HepG2 (cell line): Measurements from ENCODE around the gene OR4E1. TPM values are rescaled to one million over a fixed set of nuclear protein-coding genes. Genes with fewer than 3 reads are reported as not detected.

Source experiments
- ATAC-seq: fragments of 200-7000 bp; cut with Tn5 transposase; 3 replicates; pipeline ENCODE4 v1.9.1; 2020; ENCODE audit warnings: mild to moderate bottlenecking, moderate library complexity
- BruUV-seq: library from RNA; stranded (reverse); fragments of 400-500 nt; replicated peaks from 2 replicates; lab custom pipeline; 2021; lab: Mats Ljungman, UMichigan
- CTCF ChIA-PET: fragments of 300-600 bp; formaldehyde crosslinking; extraction: SDS; loops from one replicate; lab custom pipeline; 2021; ENCODE audit warnings: low total read pairs, inconsistent platforms, low intra/inter-chr PET ratio; lab: Yijun Ruan, JAX
- POLR2A ChIA-PET: fragments of 350-600 bp; sonication (Branson Sonifier 250); formaldehyde crosslinking; loops from one replicate; lab custom pipeline; 2020; ENCODE audit warnings: antibody characterized with exemption, inconsistent platforms; lab: Yijun Ruan, JAX
- DNase-seq: peaks from one replicate; pipeline ENCODE4 v3.0.0-alpha.2; 2015; ENCODE audit warnings: low spot score
- FAIRE-seq: peaks from 3 replicates; lab custom pipeline; 2011; peaks lifted over from hg19 to GRCh38; lab: Jason Lieb, UNC
- H2AFZ ChIP-seq: one replicate; pipeline ENCODE4 v1.6.1; 2011; ENCODE audit warnings: low read length, inconsistent platforms
- H3K27ac ChIP-seq: fragments of 300-600 bp; 3 replicates; pipeline ENCODE4 v1.8.0; 2011; ENCODE audit warnings: mixed run types, mild to moderate bottlenecking, mixed read lengths, low read length, inconsistent platforms; ENCODE audit not compliant: insufficient read depth; ENCODE audit errors: extremely low read length
- H3K27me3 ChIP-seq, 2 experiments: fragments of 200-600 bp in 1 of 2; 2 replicates in 1 of 2; 3 replicates in 1 of 2; pipeline versions ENCODE4 v1.6.0 to v1.8.0; 2011; ENCODE audit warnings: low read length in 2 of 2, mild to moderate bottlenecking in 2 of 2, moderate library complexity in 2 of 2, inconsistent platforms in 1 of 2; ENCODE audit not compliant: insufficient read depth in 2 of 2, control insufficient read depth in 1 of 2
- H3K36me3 ChIP-seq, 2 experiments: fragments of 200-600 bp in 1 of 2; replicated peaks in 1 of 2; 2 replicates in 1 of 2; 3 replicates in 1 of 2; pipeline versions ENCODE4 v1.5.1 to v1.8.0; 2011; ENCODE audit warnings: low read length in 2 of 2, inconsistent platforms in 1 of 2; ENCODE audit not compliant: insufficient read depth in 2 of 2, control insufficient read depth in 1 of 2
- H3K4me1 ChIP-seq: 2 replicates; pipeline ENCODE4 v1.5.1; 2012; ENCODE audit warnings: low read length, inconsistent platforms; ENCODE audit not compliant: insufficient read depth
- H3K4me2 ChIP-seq: 2 replicates; pipeline ENCODE4 v1.6.0; 2011; ENCODE audit warnings: low read depth, low read length, inconsistent platforms
- H3K4me3 ChIP-seq, 3 experiments: fragments of 200-600 bp in 1 of 3; sonication (generic), shearing (Covaris generic) in 1 of 3; replicated peaks in 1 of 3; 2 replicates each; pipeline ENCODE4 v1.5.1; 2011 to 2016; ENCODE audit warnings: low read length in 3 of 3, inconsistent platforms in 2 of 3, low read depth in 2 of 3, mild to moderate bottlenecking in 2 of 3, control low read depth in 1 of 3, mixed read lengths in 1 of 3; ENCODE audit not compliant: insufficient read depth in 1 of 3
- H3K79me2 ChIP-seq: one replicate; pipeline ENCODE4 v1.6.1; 2011; ENCODE audit warnings: low read length, inconsistent platforms; ENCODE audit not compliant: insufficient read depth
- H3K9ac ChIP-seq: 2 replicates; pipeline ENCODE4 v1.6.0; 2011; ENCODE audit warnings: mild to moderate bottlenecking, low read depth, low read length, inconsistent platforms; ENCODE audit not compliant: insufficient read depth
- H3K9me3 ChIP-seq: 2 replicates; pipeline ENCODE4 v1.5.1; 2012; ENCODE audit warnings: mild to moderate bottlenecking, low read length
- H4K20me1 ChIP-seq: 2 replicates; pipeline ENCODE4 v1.6.0; 2011; ENCODE audit warnings: inconsistent platforms, mild to moderate bottlenecking, low read length, moderate library complexity; ENCODE audit not compliant: insufficient read depth
- FOXA1 ChIP-seq, 2 experiments: fragments of 450-650 bp in 1 of 2; sonication (generic) in 1 of 2; formaldehyde crosslinking in 1 of 2; IDR thresholded peaks; 2 replicates each; pipeline versions ENCODE4 v1.4.0 to v1.6.1; 2016 to 2020; ENCODE audit warnings: missing genetic modification reagents in 1 of 2
- FOXA3 ChIP-seq: IDR thresholded peaks from 2 replicates; pipeline ENCODE4 v1.6.1; 2016; ENCODE audit warnings: missing genetic modification reagents, missing compliant biosample characterization
- ZNF17 ChIP-seq: sonication (generic); formaldehyde crosslinking; IDR thresholded peaks from 2 replicates; pipeline ENCODE4 v1.5.0; 2020; ENCODE audit warnings: mild to moderate bottlenecking, missing genetic modification reagents
- ZNF367 ChIP-seq: sonication (generic); formaldehyde crosslinking; IDR thresholded peaks from 2 replicates; pipeline ENCODE4 v1.4.0; 2020; ENCODE audit warnings: missing genetic modification reagents, borderline replicate concordance
- WGBS: methylation state at CpG from one replicate; pipeline ENCODE4 v1.1.6; 2017; ENCODE audit warnings: low lambda C conversion rate; 5-methylcytosine and 5-hydroxymethylcytosine counted together
- in situ Hi-C: cut with HindIII; loops from 2 replicates; pipeline ENCODE4 v1.10.0; 2017; ENCODE audit warnings: low pct_unique_long_range_greater_than_20kb; ENCODE audit not compliant: extremely low pct_ligation_motif_present
- intact Hi-C: fragments of 100-400 bp; cut with micrococcal nuclease; formaldehyde crosslinking; loops from one replicate; pipeline ENCODE4 v1.10.0; 2022; ENCODE audit not compliant: unreplicated experiment
- polyA plus RNA-seq, 8 experiments: library from polyadenylated mRNA; depleted of rRNA in 3 of 8; stranded (reverse) in 7 of 8; unstranded in 1 of 8; fragments of >200 nt; fragmentation: Illumina TruSeq in 4 of 8; extraction: Trizol in 4 of 8; gene quantifications; 2 replicates each; pipeline versions ENCODE4 v1.2.1 to v1.2.3, GENCODE V29; 2011 to 2016; ENCODE audit warnings: low read depth in 4 of 8, missing spikeins in 1 of 8, mixed read lengths in 1 of 8; ENCODE audit not compliant: insufficient read depth in 1 of 8
- total RNA-seq, 5 experiments: library from RNA; depleted of rRNA; stranded (reverse); fragments of >200 nt; fragmentation: Illumina TruSeq; extraction: Trizol; gene quantifications; 2 replicates each; pipeline ENCODE4 v1.2.3, GENCODE V29; 2016; ENCODE audit warnings: low read depth in 1 of 5
- TF ChIP-seq, protein P1 (sequence below), 2 experiments: sonication (generic) in 1 of 2; formaldehyde crosslinking in 1 of 2; IDR thresholded peaks; 2 replicates each; pipeline versions ENCODE4 v1.5.1 to v1.6.1; 2011 to 2020; ENCODE audit warnings: borderline replicate concordance in 1 of 2, low read depth in 1 of 2, low read length in 1 of 2, mild to moderate bottlenecking in 1 of 2, missing genetic modification reagents in 1 of 2, moderate library complexity in 1 of 2

The OR4E1 gene
- total and polyA plus RNA-seq, 2 of the 13 experiments (the other 11 are each of a cell fraction or from before 2014, with no cell fraction given), result not detected

DNA sequence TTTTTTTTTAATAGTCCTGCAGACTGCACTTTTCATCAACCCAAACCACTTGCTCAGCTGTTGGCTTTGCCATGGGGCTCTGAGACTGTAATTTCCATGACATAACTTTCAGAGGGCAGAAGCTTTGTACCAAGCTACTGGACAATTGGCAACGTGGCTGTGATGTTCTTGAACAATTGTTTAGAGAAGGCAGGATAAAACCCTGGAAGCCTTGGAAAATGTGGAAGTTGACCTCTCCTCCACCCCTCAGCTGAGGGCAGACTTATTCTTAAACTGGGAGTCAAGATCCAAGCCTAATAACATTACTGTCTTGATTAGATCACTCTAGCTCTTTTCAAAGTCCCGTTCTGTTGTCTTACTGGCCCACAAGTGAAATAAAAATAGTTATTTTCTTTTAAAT, 2.2 kb downstream of the OR4E1 start:
- no TSS peak for BruUV-seq
- H3K4me3 ChIP-seq, result no peak overlapping the region
- in situ Hi-C loops, result no loop called here
- CTCF ChIA-PET, result no interaction called here
- TF ChIP-seq ZNF367 (CRISPR knock-in tag), result no peak
- TF ChIP-seq, protein P1, sequence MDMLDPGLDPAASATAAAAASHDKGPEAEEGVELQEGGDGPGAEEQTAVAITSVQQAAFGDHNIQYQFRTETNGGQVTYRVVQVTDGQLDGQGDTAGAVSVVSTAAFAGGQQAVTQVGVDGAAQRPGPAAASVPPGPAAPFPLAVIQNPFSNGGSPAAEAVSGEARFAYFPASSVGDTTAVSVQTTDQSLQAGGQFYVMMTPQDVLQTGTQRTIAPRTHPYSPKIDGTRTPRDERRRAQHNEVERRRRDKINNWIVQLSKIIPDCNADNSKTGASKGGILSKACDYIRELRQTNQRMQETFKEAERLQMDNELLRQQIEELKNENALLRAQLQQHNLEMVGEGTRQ (IDR thresholded peaks at IDR 0.05; ENCODE audit: low read depth, low read length), result no peak
- TF ChIP-seq, protein P1 (CRISPR knock-in tag; IDR thresholded peaks at IDR 0.05; ENCODE audit: borderline replicate concordance), result no peak
- peaks cover 5% of the 10 kb centered on the region; the same call in 1 of the 2 replicates for H3K4me1 ChIP-seq
- no peaks in the 10 kb centered on the region for H4K20me1 ChIP-seq
- peaks cover 18% of the 10 kb centered on the region for H3K9me3 ChIP-seq
- DNase-seq (no peak), ATAC-seq (no peak), FAIRE-seq (no peak)
- POLR2A ChIA-PET, result no interaction called here
- no peak overlapping the region for H3K27ac ChIP-seq
- no peak overlapping the region for H3K9ac ChIP-seq
- H3K36me3 ChIP-seq, result no peaks in the 10 kb centered on the region
- intact Hi-C loops, result no loop called here
- H3K79me2 ChIP-seq, result no peaks in the 10 kb centered on the region
- no peak overlapping the region for H2AFZ ChIP-seq
- 0% methylated on average over 2 of the region's 2 CpGs for WGBS
- H3K27me3 ChIP-seq, result no peaks in the 10 kb centered on the region; a peak in 1 of 5 replicates
- no peak overlapping the region for H3K4me2 ChIP-seq

DNA sequence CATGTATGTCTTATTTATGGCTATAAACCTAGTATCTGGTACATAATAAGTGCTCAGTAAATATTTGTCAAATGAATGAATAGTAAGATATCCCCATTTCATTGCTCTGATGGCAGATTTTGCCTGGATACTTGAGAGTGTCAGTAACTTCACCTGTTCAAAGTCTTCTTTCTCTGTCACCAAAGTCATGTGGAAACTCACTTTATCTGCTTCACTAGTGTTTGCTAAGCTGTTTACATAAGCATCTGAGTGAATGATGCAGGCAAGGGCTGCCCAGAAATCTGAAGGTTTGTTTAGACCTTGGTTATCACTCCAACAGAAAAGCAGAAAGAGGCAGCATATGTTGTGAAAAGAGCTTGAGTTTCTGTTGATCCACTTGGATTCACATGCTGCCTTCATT, 4.3 kb downstream of the OR4E1 start:
- peaks cover 5% of the 10 kb centered on the region; the same call in 1 of the 2 replicates for H3K4me1 ChIP-seq
- H3K4me3 ChIP-seq, result no peak overlapping the region
- peak; percentile 18 for DNase-seq

More for the DNA sequence above, 4.3 kb downstream of the OR4E1 start:
- H3K9me3 ChIP-seq, result no peaks in the 10 kb centered on the region
- ChIA-PET POLR2A (no interaction called here), CTCF (no interaction called here)
- H3K27me3 ChIP-seq, result no peaks in the 10 kb centered on the region; a peak in 1 of 5 replicates
- H3K27ac ChIP-seq, result no peak overlapping the region
- no peak overlapping the region for H3K4me2 ChIP-seq
- intact Hi-C loops, result no loop called here
- in situ Hi-C loops, result no loop called here
- H3K79me2 ChIP-seq, result no peaks in the 10 kb centered on the region
- H3K36me3 ChIP-seq, result no peaks in the 10 kb centered on the region
- no TSS peak for BruUV-seq
- H4K20me1 ChIP-seq, result no peaks in the 10 kb centered on the region
- peak; percentile 48; the same call in 1 of the 2 replicates for TF ChIP-seq FOXA3
- TF ChIP-seq FOXA1 (IDR thresholded peaks at IDR 0.05), result no peak
- peak; percentile 63 for TF ChIP-seq FOXA1 (CRISPR knock-in tag; IDR thresholded peaks at IDR 0.05)
- no peak for TF ChIP-seq ZNF17 (CRISPR knock-in tag)
- ATAC-seq, result peak; percentile 37; the same call in 2 of the 3 replicates
- FAIRE-seq, result no peak
- H3K9ac ChIP-seq, result no peak overlapping the region
- no peak overlapping the region for H2AFZ ChIP-seq
